Keratinocyte (primary cell): ENCODE data around the gene XPO4.

Experiments
- CTCF ChIP-seq, 3 experiments: IDR thresholded peaks in 1 of 3; conservative IDR thresholded peaks in 1 of 3; optimal IDR thresholded peaks in 1 of 3; 2 replicates in 2 of 3; 3 replicates in 1 of 3; pipeline versions ENCODE3 to v1.5.1; 2011; ENCODE audit warnings: low read length in 3 of 3, mild to moderate bottlenecking in 3 of 3, moderate library complexity in 2 of 3, control low read depth in 1 of 3, inconsistent platforms in 1 of 3; ENCODE audit not compliant: insufficient read depth in 2 of 3; ENCODE audit errors: extremely low read depth in 1 of 3
- EZH2 ChIP-seq: IDR thresholded peaks from one replicate; pipeline ENCODE4 v1.6.1; 2012; ENCODE audit warnings: inconsistent platforms, mild to moderate bottlenecking, low read length, moderate library complexity

- TF ChIP-seq CTCF (optimal IDR thresholded peaks at IDR 0.05 in 1 of 3, IDR thresholded peaks at IDR 0.05 in 1 of 3, conservative IDR thresholded peaks at IDR 0.05 in 1 of 3; ENCODE audit: extremely low read depth in 1 of 3, insufficient read depth in 2 of 3, low read length in 3 of 3) (no peak), EZH2 (no peak)
These were observed 141.7 kb downstream of the XPO4 start for GRCh38 chr13:20760872-20761271.
